Pancreas (tissue), 10 donors: Measurements from ENCODE around the gene PPP1R10. TPM values are rescaled to one million over a fixed set of nuclear protein-coding genes. Genes with fewer than 3 reads are reported as not detected.
A peak's percentile ranks its signal among the peaks of the same experiment; 100 is the strongest.

Experiments
- ATAC-seq, 4 donors: fragments of 200-7000 bp; cut with Tn5 transposase; one replicate each; pipeline versions ENCODE4 v1.8.0 to v1.9.1; 2020; ENCODE audit warnings: mild to moderate bottlenecking in 4 of 4, moderate library complexity in 4 of 4
- DNase-seq, 6 donors: peaks; one replicate each; pipeline ENCODE4 v3.0.0-alpha.2; 2020
- FAIRE-seq: peaks from 2 replicates; lab custom pipeline; 2012; peaks lifted over from hg19 to GRCh38; lab: Jason Lieb, UNC
- H3K27ac ChIP-seq, 4 donors: fragments of 200-600 bp; sonication (generic); 1 replicate in 3 of 4; 2 replicates in 1 of 4; pipeline versions ENCODE4 v1.5.0 to v1.8.0; 2020
- H3K27me3 ChIP-seq, 4 donors: fragments of 200-600 bp; one replicate each; pipeline ENCODE4 v1.8.0; 2021
- H3K36me3 ChIP-seq, 3 donors: fragments of 200-600 bp; sonication (generic) in 1 of 3; one replicate each; pipeline versions ENCODE4 v1.5.0 to v1.8.0; 2020 to 2021
- H3K4me1 ChIP-seq, 3 donors: fragments of 200-600 bp; one replicate each; pipeline ENCODE4 v1.8.0; 2021
- H3K4me3 ChIP-seq, 4 donors: fragments of 200-600 bp; sonication (generic) in 2 of 4; one replicate each; pipeline versions ENCODE4 v1.5.0 to v1.8.0; 2020 to 2021
- H3K9me3 ChIP-seq, 4 donors: fragments of 200-600 bp; one replicate each; pipeline ENCODE4 v1.8.0; 2021
- CTCF ChIP-seq, 4 donors: fragments of 200-600 bp; sonication (generic) in 3 of 4; IDR thresholded peaks; one replicate each; pipeline versions ENCODE4 v1.5.0 to v1.8.0; 2021; ENCODE audit warnings: antibody characterized with exemption in 4 of 4
- WGBS, 2 donors: extraction: QIAGEN DNeasy Blood & Tissue Kit; methylation state at CpG; one replicate each; pipeline ENCODE4 v1.1.7; 2013; 5-methylcytosine and 5-hydroxymethylcytosine counted together
- intact Hi-C, 3 donors: fragments of 100-400 bp; cut with DNase I; formaldehyde crosslinking; loops; one replicate each; pipeline versions ENCODE4 v1.11.1 to v1.14.2; 2022
- polyA plus RNA-seq, 2 donors: library from polyadenylated mRNA; stranded (reverse); fragments of 200-250 nt; gene quantifications; one replicate each; pipeline ENCODE4 v1.2.3, GENCODE V29; 2013
- total RNA-seq, 6 donors: library from RNA; stranded (reverse); fragmentation: NEBNext Ultra II Directional in 4 of 6; extraction: Animal tissue kit (Norgen Biotek cat#: 25700) in 4 of 6; gene quantifications; one replicate each; pipeline versions ENCODE4 v1.2.1 to v1.2.4, GENCODE V29; 2021 to 2023
- donor health status: healthy with polysubstance abuse.
- donor health status: DM: no; HTN: no; CAD: no; lungs with moderate emphysema.
- donor health status: DM: no; HTN: no; CAD: no.
- donor health status: control.
- donor health status: control.
- donor health status: Bipolar disorder and iron deficiency.
- donor health status: DM: yes; HTN: yes; CAD: no.
- donor health status: DM: no; HTN: no; CAD: no.
- donor health status: DM: no; HTN: no; CAD: no.
- donor health status: DM: yes; HTN: yes; CAD: no.

PPP1R10 gene
- total and polyA plus RNA-seq, 8 donors = 25.1 to 57.9 (median 38.2) TPM

GRCh38 chr6:30643656-30644055 is 26.6 kb upstream of the PPP1R10 start:
- no peak for DNase-seq
- no peak for TF ChIP-seq CTCF (IDR thresholded peaks at IDR 0.05)
- Histone ChIP-seq H3K4me1 (peaks cover 0 to 7% (median 0%) of the 10 kb centered on the region in 3 donors), H3K27ac (no peak overlapping the region), H3K36me3 (no peaks in the 10 kb centered on the region), H3K9me3 (no peaks in the 10 kb centered on the region), H3K27me3 (no peaks in the 10 kb centered on the region), H3K4me3 (no peak overlapping the region)
- no peak for FAIRE-seq
- no peak for ATAC-seq
- intact Hi-C loops = no loop called here
- WGBS, 2 donors = 96 to 97% methylated on average over 2 of the region's 2 CpGs

- no peak overlapping the region for H3K4me3 ChIP-seq
- no peak for TF ChIP-seq CTCF (IDR thresholded peaks at IDR 0.05)
- peaks cover 0 to under 1% (median 0%) of the 10 kb centered on the region in 3 donors for H3K4me1 ChIP-seq
- WGBS, 2 donors = 76 to 88% methylated on average over 1 of the region's 1 CpG
- FAIRE-seq (no peak), ATAC-seq (no peak), DNase-seq (no peak)
- no peaks in the 10 kb centered on the region for H3K27me3 ChIP-seq
- intact Hi-C loops = no loop called here
- H3K36me3 ChIP-seq = no peaks in the 10 kb centered on the region
- no peaks in the 10 kb centered on the region for H3K9me3 ChIP-seq
- H3K27ac ChIP-seq = no peak overlapping the region
These were observed 24.0 kb upstream of the PPP1R10 start for GRCh38 chr6:30641048-30641447.

- FAIRE-seq (no peak), ATAC-seq (peak in 1 of 4 donors; percentile 11), DNase-seq (no peak)
- H3K4me3 ChIP-seq = no peak overlapping the region
- H3K9me3 ChIP-seq = no peaks in the 10 kb centered on the region
- H3K36me3 ChIP-seq = no peaks in the 10 kb centered on the region
- 79 to 80% methylated on average over 10 of the region's 10 CpGs for WGBS, 2 donors
- H3K27me3 ChIP-seq = no peaks in the 10 kb centered on the region
- H3K4me1 ChIP-seq = no peaks in the 10 kb centered on the region
- H3K27ac ChIP-seq = no peak overlapping the region
- intact Hi-C loops = no loop called here
- TF ChIP-seq CTCF (IDR thresholded peaks at IDR 0.05) = no peak
These were observed 23.4 kb upstream of the PPP1R10 start for GRCh38 chr6:30640481-30640880.

DNA sequence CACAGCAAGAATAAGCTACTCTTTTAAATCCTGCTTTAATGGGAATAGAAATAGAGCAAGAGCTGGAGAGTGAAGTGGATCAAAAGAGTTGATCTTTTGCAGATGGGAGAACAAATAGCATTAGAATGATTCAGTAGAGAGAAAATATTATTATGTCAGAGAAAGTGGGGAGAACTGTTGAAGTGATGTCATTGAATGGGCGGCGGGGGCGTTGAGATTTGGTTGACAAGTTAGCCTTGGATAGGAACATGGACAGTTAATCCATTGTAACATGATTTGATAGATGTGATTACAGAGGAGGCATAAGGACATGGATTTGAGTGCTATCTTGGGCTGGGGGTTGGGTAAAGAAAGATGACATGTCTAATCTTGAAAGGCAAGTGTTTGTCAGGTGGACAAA is 18.8 kb upstream of the PPP1R10 start:
- Histone ChIP-seq H3K9me3 (no peaks in the 10 kb centered on the region), H3K36me3 (no peaks in the 10 kb centered on the region), H3K4me1 (no peaks in the 10 kb centered on the region), H3K27ac (no peak overlapping the region), H3K27me3 (no peaks in the 10 kb centered on the region), H3K4me3 (no peak overlapping the region)
- intact Hi-C loops = no loop called here
- no peak for ATAC-seq
- 95% methylated on average over 3 of the region's 3 CpGs for WGBS, 2 donors
- no peak for FAIRE-seq
- no peak for TF ChIP-seq CTCF (IDR thresholded peaks at IDR 0.05)
- no peak for DNase-seq

DNA sequence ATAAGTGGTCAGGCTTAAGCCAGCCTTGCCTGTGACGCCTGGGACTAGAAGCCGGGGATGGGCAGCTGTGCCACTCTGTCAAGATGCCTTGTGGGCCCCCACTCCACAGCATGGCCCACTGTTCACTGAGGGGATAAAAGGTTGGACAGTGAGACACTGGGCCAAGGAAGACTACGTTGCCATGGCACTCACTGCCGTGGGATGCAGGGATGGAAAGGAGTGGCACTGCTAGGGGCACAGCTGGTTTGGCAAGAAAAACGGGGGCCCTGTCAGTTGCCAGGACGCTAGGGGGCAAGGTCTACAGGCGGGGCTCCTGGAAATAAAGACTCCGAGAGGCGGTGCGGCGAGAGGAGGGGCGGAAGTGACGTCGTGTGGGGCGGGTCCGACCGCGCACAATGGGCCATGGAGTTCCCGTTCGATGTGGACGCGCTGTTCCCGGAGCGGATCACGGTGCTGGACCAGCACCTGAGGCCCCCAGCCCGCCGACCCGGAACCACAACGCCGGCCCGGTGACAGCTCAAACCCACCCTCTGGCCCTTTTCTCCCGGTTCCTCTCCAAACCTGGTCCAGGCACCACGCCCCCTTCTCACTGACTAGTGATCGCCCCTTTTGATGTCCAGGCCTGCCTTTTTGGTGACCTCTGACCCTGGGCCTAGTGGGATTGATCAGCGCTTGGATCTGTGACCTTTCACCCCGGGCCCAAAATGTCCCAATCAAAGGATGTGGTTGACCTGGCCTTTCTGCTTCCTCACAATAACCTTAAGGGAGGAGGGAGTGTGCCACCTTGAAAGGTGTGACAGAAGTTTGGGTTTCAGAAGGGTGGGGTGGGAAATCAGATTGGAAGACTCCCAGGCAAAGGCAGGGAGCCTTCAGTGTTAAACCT is 9.7 kb upstream of the PPP1R10 start, which contains the start of gene ATAT1:
TSS of gene ATAT1 (plus strand) at position 391 of the 883 bp plus-strand sequence.
- DNase-seq (peak; percentile 82 to 93 (median 88)), ATAC-seq (peak; percentile 97 to 99 (median 98)), FAIRE-seq (no peak)
- no peak for TF ChIP-seq CTCF (IDR thresholded peaks at IDR 0.05)
- peak within 1 kb of the TSS; percentile 68 to 78 (median 70) for H3K27ac ChIP-seq
- H3K9me3 ChIP-seq = no peaks in the 10 kb centered on the region
- H3K27me3 ChIP-seq = no peaks in the 10 kb centered on the region
- H3K4me1 ChIP-seq = peaks cover 0 to 7% (median 6%) of the 10 kb centered on the region in 3 donors
- WGBS, 2 donors = 2% methylated on average over 35 to 36 of the region's 36 CpGs
- intact Hi-C loops = no loop called here
- H3K36me3 ChIP-seq = peaks cover 0 to 41% (median 17%) of the 10 kb centered on the region in 3 donors
- peak within 1 kb of the TSS in 3 of 4 donors; percentile 37 to 53 (median 39) for H3K4me3 ChIP-seq
